Activated naive CD4-positive, alpha-beta T cell treated with anti-CD3 and anti-CD28 coated beads, Interleukin-2, amount 50 U/mL, for 24 hours (primary cell): ENCODE measurements around the gene CGB3.
"Not testable (repeated sequence)": the region's sequence is repeated elsewhere in the genome, so short reads cannot be mapped to it uniquely, and the experiment has no call there.

Source experiments
- H3K27ac Mint-ChIP-seq: one replicate; pipeline ENCODE4 v1.8.0; 2021; ENCODE audit warnings: mild to moderate bottlenecking, mixed read lengths
- H3K27me3 Mint-ChIP-seq: one replicate; pipeline ENCODE4 v1.8.0; 2021; ENCODE audit warnings: mixed read lengths
- H3K36me3 Mint-ChIP-seq: one replicate; pipeline ENCODE4 v1.8.0; 2021; ENCODE audit warnings: mixed read lengths
- H3K4me1 Mint-ChIP-seq: one replicate; pipeline ENCODE4 v1.8.0; 2021; ENCODE audit warnings: mixed read lengths
- H3K4me3 Mint-ChIP-seq: one replicate; pipeline ENCODE4 v1.8.0; 2021; ENCODE audit warnings: mild to moderate bottlenecking, mixed read lengths
- H3K9me3 Mint-ChIP-seq: one replicate; pipeline ENCODE4 v1.8.0; 2021; ENCODE audit warnings: mixed read lengths

CGB3 gene

GRCh38 chr19:49056101-49056901, 32.2 kb upstream of the CGB3 start:
- Mint-ChIP-seq H3K9me3 (no peaks in the 10 kb centered on the region), H3K27me3 (peaks cover 17% of the 10 kb centered on the region), H3K4me1 (peaks cover 15% of the 10 kb centered on the region), H3K36me3 (no peaks in the 10 kb centered on the region), H3K4me3 (peak overlapping the region; percentile 87), H3K27ac (no peak overlapping the region)

- not testable (repeated sequence) for H3K9me3 Mint-ChIP-seq, H3K36me3 Mint-ChIP-seq, H3K4me1 Mint-ChIP-seq, H3K4me3 Mint-ChIP-seq, H3K27me3 Mint-ChIP-seq
- peak overlapping the region; percentile 72 for H3K27ac Mint-ChIP-seq
Observed at GRCh38 chr19:49050376-49051033, 26.4 kb upstream of the CGB3 start.

- not testable (repeated sequence) for H3K27ac Mint-ChIP-seq, H3K4me3 Mint-ChIP-seq, H3K9me3 Mint-ChIP-seq, H3K27me3 Mint-ChIP-seq, H3K36me3 Mint-ChIP-seq, H3K4me1 Mint-ChIP-seq
Observed at GRCh38 chr19:49049834-49050233, 25.7 kb upstream of the CGB3 start.

- H3K36me3 Mint-ChIP-seq, H3K27ac Mint-ChIP-seq, H3K9me3 Mint-ChIP-seq, H3K4me1 Mint-ChIP-seq, H3K4me3 Mint-ChIP-seq, H3K27me3 Mint-ChIP-seq: not testable (repeated sequence)
Observed at GRCh38 chr19:49049011-49049410, 24.9 kb upstream of the CGB3 start, which contains the start of gene CGB8. CGB8 (minus strand) TSS chr19:49049111; CDS start chr19:49048739, 372 bp downstream.

- H3K27me3 Mint-ChIP-seq, H3K36me3 Mint-ChIP-seq, H3K27ac Mint-ChIP-seq, H3K4me1 Mint-ChIP-seq, H3K4me3 Mint-ChIP-seq, H3K9me3 Mint-ChIP-seq: not testable (repeated sequence)
Observed at GRCh38 chr19:49043548-49043947, 19.4 kb upstream of the CGB3 start, which contains the start of gene CGB5. CGB5 (plus strand) TSS chr19:49043848; CDS start chr19:49044210, 362 bp downstream.

GRCh38 chr19:49042666-49043065, 18.5 kb upstream of the CGB3 start:
- H3K27ac Mint-ChIP-seq, H3K27me3 Mint-ChIP-seq, H3K4me1 Mint-ChIP-seq, H3K36me3 Mint-ChIP-seq, H3K9me3 Mint-ChIP-seq, H3K4me3 Mint-ChIP-seq: not testable (repeated sequence)

- no peaks in the 10 kb centered on the region for H3K4me1 Mint-ChIP-seq
- H3K27ac Mint-ChIP-seq, result no peak overlapping the region
- no peak overlapping the region for H3K4me3 Mint-ChIP-seq
- no peaks in the 10 kb centered on the region for H3K36me3 Mint-ChIP-seq
- H3K9me3 Mint-ChIP-seq, result no peaks in the 10 kb centered on the region
- H3K27me3 Mint-ChIP-seq, result no peaks in the 10 kb centered on the region
Observed at GRCh38 chr19:49042177-49042576, 18.0 kb upstream of the CGB3 start.

- not testable (repeated sequence) for H3K9me3 Mint-ChIP-seq, H3K27me3 Mint-ChIP-seq, H3K4me1 Mint-ChIP-seq, H3K27ac Mint-ChIP-seq, H3K36me3 Mint-ChIP-seq, H3K4me3 Mint-ChIP-seq
Observed at GRCh38 chr19:49039736-49040135, 15.6 kb upstream of the CGB3 start.

GRCh38 chr19:49038557-49039276, 14.6 kb upstream of the CGB3 start:
- H3K27ac Mint-ChIP-seq, H3K27me3 Mint-ChIP-seq, H3K36me3 Mint-ChIP-seq, H3K4me1 Mint-ChIP-seq, H3K4me3 Mint-ChIP-seq, H3K9me3 Mint-ChIP-seq: not testable (repeated sequence)

- H3K27me3 Mint-ChIP-seq, H3K9me3 Mint-ChIP-seq, H3K4me1 Mint-ChIP-seq, H3K4me3 Mint-ChIP-seq, H3K27ac Mint-ChIP-seq, H3K36me3 Mint-ChIP-seq: not testable (repeated sequence)
Observed at GRCh38 chr19:49038111-49038510, 14.0 kb upstream of the CGB3 start.

GRCh38 chr19:49036815-49037214, 12.7 kb upstream of the CGB3 start, which contains the start of gene CGB1:
CGB1 (minus strand) TSS chr19:49036895; CDS start chr19:49036711, 184 bp downstream.
- not testable (repeated sequence) for H3K36me3 Mint-ChIP-seq

GRCh38 chr19:49031642-49032301, 7.6 kb upstream of the CGB3 start, which contains the start of gene CGB2:
CGB2 (plus strand) TSS chr19:49031890; CDS start chr19:49032096, 206 bp downstream.
- H3K36me3 Mint-ChIP-seq, H3K27me3 Mint-ChIP-seq, H3K4me1 Mint-ChIP-seq, H3K4me3 Mint-ChIP-seq, H3K9me3 Mint-ChIP-seq: not testable (repeated sequence)
- peak within 1 kb of the TSS; percentile 17 for H3K27ac Mint-ChIP-seq

More at GRCh38 chr19:49036815-49037214, 12.7 kb upstream of the CGB3 start, which contains the start of gene CGB1:
- not testable (repeated sequence) for H3K4me1 Mint-ChIP-seq, H3K4me3 Mint-ChIP-seq, H3K9me3 Mint-ChIP-seq, H3K27ac Mint-ChIP-seq, H3K27me3 Mint-ChIP-seq

- not testable (repeated sequence) for H3K4me3 Mint-ChIP-seq, H3K4me1 Mint-ChIP-seq, H3K27me3 Mint-ChIP-seq, H3K36me3 Mint-ChIP-seq, H3K27ac Mint-ChIP-seq, H3K9me3 Mint-ChIP-seq
Observed at GRCh38 chr19:49030323-49030722, 6.2 kb upstream of the CGB3 start.

- H3K4me3 Mint-ChIP-seq, H3K9me3 Mint-ChIP-seq, H3K27ac Mint-ChIP-seq, H3K36me3 Mint-ChIP-seq, H3K27me3 Mint-ChIP-seq, H3K4me1 Mint-ChIP-seq: not testable (repeated sequence)
Observed at GRCh38 chr19:49029749-49030148, 5.6 kb upstream of the CGB3 start.

GRCh38 chr19:49028686-49029085, 4.6 kb upstream of the CGB3 start:
- H3K27ac Mint-ChIP-seq, H3K9me3 Mint-ChIP-seq, H3K4me1 Mint-ChIP-seq, H3K36me3 Mint-ChIP-seq, H3K4me3 Mint-ChIP-seq, H3K27me3 Mint-ChIP-seq: not testable (repeated sequence)

GRCh38 chr19:49025599-49025998, 1.5 kb upstream of the CGB3 start:
- H3K4me3 Mint-ChIP-seq, H3K4me1 Mint-ChIP-seq, H3K36me3 Mint-ChIP-seq, H3K9me3 Mint-ChIP-seq, H3K27ac Mint-ChIP-seq, H3K27me3 Mint-ChIP-seq: not testable (repeated sequence)
